Tongue (tissue), 3 donors: ENCODE results near the gene LRP1-AS. TPM values are rescaled to one million over a fixed set of nuclear protein-coding genes. Genes with fewer than 3 reads are reported as not detected.
A peak's percentile ranks its signal among the peaks of the same experiment; 100 is the strongest.

Experiments used
- DNase-seq: peaks from one replicate; pipeline ENCODE4 v3.0.0-alpha.2; 2015
- small RNA-seq: library from RNA; depleted of rRNA; stranded (forward); fragments of <200 nt; gene quantifications from one replicate; pipeline ENCODE3, GENCODE V24; 2014; ENCODE audit warnings: low replicate concordance
- total RNA-seq: library from RNA; depleted of rRNA; stranded (reverse); fragments of >200 nt; gene quantifications from one replicate; pipeline ENCODE4 v1.2.3, GENCODE V29; 2014

The LRP1-AS gene
- total RNA-seq, 1 donor from 2014 or later = not detected

GRCh38 chr12:57098546-57098945 is 48.9 kb downstream of the LRP1-AS start:
- DNase-seq = peak; percentile 64

GRCh38 chr12:57097554-57097835 is 49.9 kb downstream of the LRP1-AS start:
- DNase-seq = no peak

GRCh38 chr12:57096748-57097553 is 50.5 kb downstream of the LRP1-AS start:
- DNase-seq = no peak

GRCh38 chr12:57096099-57096572 is 51.3 kb downstream of the LRP1-AS start:
- DNase-seq = peak; percentile 73

- no peak for DNase-seq
These were observed 52.0 kb downstream of the LRP1-AS start for GRCh38 chr12:57095440-57095839.

Small RNAs within 50 kb of the gene (small RNA-seq; reads per million reads assigned to genes)
- 0.05 reads per million for gene MIR1228

Other genes starting within 250 kb of the LRP1-AS start
- 0.51 TPM for gene SDR9C7, start 213.2 kb downstream of the LRP1-AS start, total RNA-seq
- gene RDH16, start 190.0 kb downstream of the LRP1-AS start, total RNA-seq = 1.3 TPM
- gene ZBTB39, start 141.1 kb downstream of the LRP1-AS start, total RNA-seq = 6.4 TPM
- gene TAC3, start 131.1 kb downstream of the LRP1-AS start, total RNA-seq = not detected
- not detected for gene MYO1A, start 97.5 kb downstream of the LRP1-AS start, total RNA-seq
- gene NEMP1, start 68.8 kb downstream of the LRP1-AS start, total RNA-seq = 16.5 TPM
- gene NAB2, start 58.5 kb downstream of the LRP1-AS start, total RNA-seq = 44.5 TPM
- 59.1 TPM for gene STAT6, start 36.3 kb downstream of the LRP1-AS start, total RNA-seq
- 221 TPM for gene LRP1, start 19.1 kb downstream of the LRP1-AS start, total RNA-seq
- gene NXPH4, start 69.2 kb upstream of the LRP1-AS start, total RNA-seq = 1.3 TPM
- 70.1 TPM for gene SHMT2, start 82.1 kb upstream of the LRP1-AS start, total RNA-seq
- 310 TPM for gene STAC3, start 103.6 kb upstream of the LRP1-AS start, total RNA-seq